Measurements from ENCODE around the gene ARHGAP33. TPM values are rescaled to one million over a fixed set of nuclear protein-coding genes. Genes with fewer than 3 reads are reported as not detected.

The ARHGAP33 gene
- total and polyA plus RNA-seq, 2 experiments from 2014 or later, result 11.6 to 22.1 TPM

DNA sequence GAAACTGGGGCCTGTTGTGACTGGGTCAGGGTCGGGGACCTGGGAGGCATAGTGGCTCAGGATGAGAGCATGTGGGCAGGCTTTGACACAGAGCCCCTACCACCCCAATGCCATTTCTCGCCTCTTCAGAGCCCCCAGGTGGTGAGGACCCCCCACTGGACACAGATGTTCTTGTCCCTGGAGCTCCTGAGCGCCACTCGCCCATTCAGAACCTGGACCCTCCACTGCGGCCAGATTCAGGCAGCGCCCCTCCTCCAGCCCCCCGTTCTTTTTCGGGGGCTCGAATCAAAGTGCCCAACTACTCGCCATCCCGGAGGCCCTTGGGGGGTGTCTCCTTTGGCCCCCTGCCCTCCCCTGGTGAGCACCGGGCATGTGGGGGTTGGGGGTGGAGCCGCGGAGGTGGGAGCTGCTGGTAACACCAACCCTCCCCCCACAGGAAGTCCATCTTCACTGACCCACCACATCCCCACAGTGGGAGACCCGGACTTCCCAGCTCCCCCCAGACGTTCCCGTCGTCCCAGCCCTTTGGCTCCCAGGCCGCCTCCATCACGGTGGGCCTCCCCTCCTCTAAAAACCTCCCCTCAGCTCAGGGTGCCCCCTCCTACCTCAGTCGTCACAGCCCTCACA is 43.5 kb upstream of the ARHGAP33 start:
- no peak for TF ChIP-seq ZNF114 (CRISPR knock-in tag; IDR thresholded peaks at IDR 0.05)
- TF ChIP-seq JUNB (IDR thresholded peaks at IDR 0.05; ENCODE audit: unreplicated experiment), result no peak
- TF ChIP-seq EZH2 (IDR thresholded peaks at IDR 0.05; ENCODE audit: low read depth, unreplicated experiment), result no peak
- TF ChIP-seq, protein P1, sequence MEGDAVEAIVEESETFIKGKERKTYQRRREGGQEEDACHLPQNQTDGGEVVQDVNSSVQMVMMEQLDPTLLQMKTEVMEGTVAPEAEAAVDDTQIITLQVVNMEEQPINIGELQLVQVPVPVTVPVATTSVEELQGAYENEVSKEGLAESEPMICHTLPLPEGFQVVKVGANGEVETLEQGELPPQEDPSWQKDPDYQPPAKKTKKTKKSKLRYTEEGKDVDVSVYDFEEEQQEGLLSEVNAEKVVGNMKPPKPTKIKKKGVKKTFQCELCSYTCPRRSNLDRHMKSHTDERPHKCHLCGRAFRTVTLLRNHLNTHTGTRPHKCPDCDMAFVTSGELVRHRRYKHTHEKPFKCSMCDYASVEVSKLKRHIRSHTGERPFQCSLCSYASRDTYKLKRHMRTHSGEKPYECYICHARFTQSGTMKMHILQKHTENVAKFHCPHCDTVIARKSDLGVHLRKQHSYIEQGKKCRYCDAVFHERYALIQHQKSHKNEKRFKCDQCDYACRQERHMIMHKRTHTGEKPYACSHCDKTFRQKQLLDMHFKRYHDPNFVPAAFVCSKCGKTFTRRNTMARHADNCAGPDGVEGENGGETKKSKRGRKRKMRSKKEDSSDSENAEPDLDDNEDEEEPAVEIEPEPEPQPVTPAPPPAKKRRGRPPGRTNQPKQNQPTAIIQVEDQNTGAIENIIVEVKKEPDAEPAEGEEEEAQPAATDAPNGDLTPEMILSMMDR (conservative IDR thresholded peaks at IDR 0.05; ENCODE audit: low read depth in 2 of 2), result no peak
- no peak for TF ChIP-seq ETS1 (IDR thresholded peaks at IDR 0.05)
- TF ChIP-seq ZNF331 (CRISPR knock-in tag; IDR thresholded peaks at IDR 0.05; ENCODE audit: low read depth), result no peak
- TF ChIP-seq ZNF462 (CRISPR knock-in tag; IDR thresholded peaks at IDR 0.05), result no peak
- TF ChIP-seq POLR2AphosphoS5 (IDR thresholded peaks at IDR 0.05; ENCODE audit: low read depth), result no peak
- no peaks in the 10 kb centered on the region; the same call in 2 of the 3 replicates for H3K9me3 Mint-ChIP-seq
- H3K27ac Mint-ChIP-seq, result no peak overlapping the region
- H3K27me3 ChIP-seq (ENCODE audit: insufficient read depth), result no peaks in the 10 kb centered on the region
- H3K27ac ChIP-seq (ENCODE audit: low read depth), result no peak overlapping the region
- no peaks in the 10 kb centered on the region for H3K4me1 Mint-ChIP-seq
- H3F3A ChIP-seq (replicated peaks; ENCODE audit: low read depth), result no peaks in the 10 kb centered on the region
- H3K27me3 Mint-ChIP-seq (ENCODE audit: insufficient read depth, low read depth, poor library complexity), result peaks cover 12% of the 10 kb centered on the region
- H4K20me1 ChIP-seq (replicated peaks; ENCODE audit: insufficient read depth), result peaks cover 5% of the 10 kb centered on the region
- no peak overlapping the region for H2AFZ ChIP-seq
- DNase-seq (ENCODE audit: low spot score) (no peak), ATAC-seq (no peak)
- H3K9me2 ChIP-seq (ENCODE audit: insufficient read depth), result no peaks in the 10 kb centered on the region
- no peak overlapping the region for H3K4me3 Mint-ChIP-seq
- H3K4me2 ChIP-seq, result no peak overlapping the region
- no peaks in the 10 kb centered on the region for H3K4me1 ChIP-seq (ENCODE audit: insufficient read depth)
- peaks cover 7% of the 10 kb centered on the region; the same call in 1 of the 2 replicates for H3K36me3 ChIP-seq (ENCODE audit: insufficient read depth)
- peaks cover 71% of the 10 kb centered on the region for H3K36me3 Mint-ChIP-seq (ENCODE audit: low read depth)
- no peaks in the 10 kb centered on the region for H3K79me2 ChIP-seq (replicated peaks; ENCODE audit: insufficient read depth)
- no peak overlapping the region for H3K4me3 ChIP-seq

Measured in GM23338 (cell line).